Adipose tissue (tissue), 3 donors: Measurements from ENCODE around the gene OR6B3. TPM values are rescaled to one million over a fixed set of nuclear protein-coding genes. Genes with fewer than 3 reads are reported as not detected.
"Not testable (repeated sequence)": the region's sequence is repeated elsewhere in the genome, so short reads cannot be mapped to it uniquely, and the experiment has no call there.

Experiments
- H3K27ac ChIP-seq: one replicate; pipeline ENCODE4 v1.5.1; 2013; ENCODE audit warnings: low read depth, low read length
- WGBS, 3 donors: extraction: QIAGEN DNeasy Blood & Tissue Kit; methylation state at CpG; one replicate each; pipeline ENCODE4 v1.1.7; 2013; 5-methylcytosine and 5-hydroxymethylcytosine counted together
- polyA plus RNA-seq, 3 donors: library from polyadenylated mRNA; stranded (reverse); fragments of 200-250 nt; gene quantifications; one replicate each; pipeline ENCODE4 v1.2.3, GENCODE V29; 2013
- donor health status: healthy with polysubstance abuse.
- donor health status: Bipolar disorder and iron deficiency.
- donor health status: healthy.

OR6B3 gene
- polyA plus RNA-seq, 3 donors = not detected

GRCh38 chr2:240050278-240050677 lies 3.0 kb downstream of the OR6B3 start:
- H3K27ac ChIP-seq = no peak overlapping the region
- WGBS, 3 donors = 70 to 83% (median 80%) methylated on average over 12 of the region's 12 CpGs

GRCh38 chr2:240048237-240048636 lies 5.1 kb downstream of the OR6B3 start:
- no peak overlapping the region for H3K27ac ChIP-seq
- WGBS, 3 donors = 66 to 77% (median 69%) methylated on average over 9 of the region's 9 CpGs

- WGBS, 3 donors = 84 to 95% (median 87%) methylated on average over 13 of the region's 13 CpGs
- H3K27ac ChIP-seq = no peak overlapping the region
These were observed 8.2 kb downstream of the OR6B3 start for GRCh38 chr2:240045098-240045497.

GRCh38 chr2:240044096-240044495 lies 9.2 kb downstream of the OR6B3 start:
- H3K27ac ChIP-seq = not testable (repeated sequence)
- 63 to 75% (median 70%) methylated on average over 2 of the region's 2 CpGs for WGBS, 3 donors

GRCh38 chr2:240043279-240043989 lies 9.9 kb downstream of the OR6B3 start:
- WGBS, 3 donors = 72 to 84% (median 84%) methylated on average over 18 to 21 of the region's 21 CpGs
- no peak overlapping the region for H3K27ac ChIP-seq

GRCh38 chr2:240042740-240043139 lies 10.6 kb downstream of the OR6B3 start:
- no peak overlapping the region for H3K27ac ChIP-seq
- WGBS, 3 donors = 77 to 86% (median 80%) methylated on average over 11 of the region's 11 CpGs

DNA sequence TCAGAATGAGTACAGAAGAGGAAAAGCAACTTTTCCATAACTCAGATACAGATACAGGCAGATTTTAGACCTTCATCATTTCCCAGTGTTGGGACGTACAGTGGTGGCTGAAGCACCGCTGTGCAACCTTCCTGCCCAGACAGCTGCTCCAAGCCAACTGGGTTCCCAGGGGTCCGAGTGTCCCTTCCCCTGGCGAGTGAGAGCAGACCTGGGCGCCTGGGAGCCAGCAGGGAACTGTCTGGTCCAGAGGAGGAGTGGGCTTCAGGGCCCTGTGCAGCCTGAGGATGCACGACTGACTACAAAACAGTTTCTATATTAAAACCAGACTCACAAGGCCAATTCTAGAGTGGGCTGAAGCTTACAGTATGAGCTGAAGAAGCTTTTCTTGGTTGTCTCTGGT lies 12.0 kb downstream of the OR6B3 start:
- 65 to 83% (median 81%) methylated on average over 6 of the region's 6 CpGs for WGBS, 3 donors
- no peak overlapping the region for H3K27ac ChIP-seq

DNA sequence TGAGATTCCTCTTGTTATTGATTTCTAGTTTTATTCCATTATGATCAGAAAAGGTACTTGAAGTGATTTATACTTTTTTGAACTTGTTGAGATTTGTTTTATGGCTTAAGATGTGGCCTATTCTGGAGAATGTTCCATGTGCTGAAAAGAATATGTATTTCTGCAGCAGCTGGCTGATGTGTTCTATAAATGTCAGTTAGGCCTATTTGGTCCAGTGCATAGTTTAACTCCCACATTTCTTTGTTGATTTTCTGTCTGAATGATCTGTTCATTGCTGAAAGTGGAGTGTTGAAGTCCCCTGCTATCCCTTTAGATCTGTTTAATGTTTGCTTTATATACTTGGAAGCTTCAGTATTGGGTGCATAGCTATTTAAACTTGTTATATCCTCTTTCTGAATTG lies 16.0 kb downstream of the OR6B3 start:
- H3K27ac ChIP-seq = no peak overlapping the region

GRCh38 chr2:240033330-240033678 lies 20.0 kb downstream of the OR6B3 start:
- H3K27ac ChIP-seq = no peak overlapping the region
- 22 to 54% (median 32%) methylated on average over 4 to 5 of the region's 5 CpGs for WGBS, 3 donors

DNA sequence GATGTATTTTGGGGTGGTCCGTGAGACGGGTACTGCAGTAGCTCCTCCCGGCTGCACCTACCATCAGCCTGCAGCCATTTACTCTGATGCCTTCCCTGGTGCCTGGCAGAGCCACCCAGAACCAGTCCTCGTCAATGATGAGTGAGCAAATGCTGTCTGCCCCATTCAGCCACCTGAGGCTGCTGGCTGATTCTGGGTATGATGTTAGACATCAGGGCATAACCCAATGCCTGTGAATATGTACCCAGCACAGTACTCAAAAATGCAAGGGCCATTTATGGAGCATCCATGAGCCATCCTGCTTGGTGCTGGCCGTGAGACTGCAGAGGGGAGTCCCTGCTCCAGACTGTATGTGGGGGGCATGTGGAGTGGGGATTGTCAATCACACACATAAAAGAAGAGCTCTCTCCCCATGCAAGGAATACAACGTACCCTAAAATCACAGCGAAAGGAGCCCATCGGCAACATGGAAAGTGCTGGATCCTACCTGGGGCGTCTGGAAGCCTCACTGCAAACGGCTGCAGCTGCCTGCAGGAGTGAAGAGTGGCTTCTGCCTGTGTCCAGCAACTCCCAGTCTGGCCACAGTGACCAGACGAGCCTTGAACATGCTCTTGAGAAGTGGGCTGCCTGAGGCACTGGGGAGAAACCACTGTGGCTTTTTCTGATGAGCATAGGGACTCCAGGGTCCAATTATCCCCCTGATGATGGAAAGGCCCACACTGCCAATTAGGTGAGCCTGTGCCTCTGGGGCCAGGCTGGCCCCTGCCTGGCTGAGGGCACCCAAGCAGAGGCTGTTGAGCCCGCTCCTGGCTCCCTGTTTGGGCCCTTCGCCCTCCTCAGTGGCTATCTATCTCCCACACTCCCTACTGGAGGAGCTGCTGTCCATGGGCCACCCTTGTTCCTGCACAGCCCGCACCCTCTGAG lies 20.7 kb downstream of the OR6B3 start:
- WGBS, 3 donors = 58 to 70% (median 70%) methylated on average over 14 of the region's 14 CpGs
- H3K27ac ChIP-seq = no peak overlapping the region

- H3K27ac ChIP-seq = no peak within 1 kb of the TSS
- WGBS, 3 donors = 59 to 72% (median 71%) methylated on average over 6 of the region's 6 CpGs
These were observed 22.8 kb downstream of the OR6B3 start, which contains the start of gene OR6B2 for GRCh38 chr2:240030379-240031094. TSS of gene OR6B2 (minus strand) at chr2:240030429. CDS start at chr2:240030429, 0 bp downstream.

DNA sequence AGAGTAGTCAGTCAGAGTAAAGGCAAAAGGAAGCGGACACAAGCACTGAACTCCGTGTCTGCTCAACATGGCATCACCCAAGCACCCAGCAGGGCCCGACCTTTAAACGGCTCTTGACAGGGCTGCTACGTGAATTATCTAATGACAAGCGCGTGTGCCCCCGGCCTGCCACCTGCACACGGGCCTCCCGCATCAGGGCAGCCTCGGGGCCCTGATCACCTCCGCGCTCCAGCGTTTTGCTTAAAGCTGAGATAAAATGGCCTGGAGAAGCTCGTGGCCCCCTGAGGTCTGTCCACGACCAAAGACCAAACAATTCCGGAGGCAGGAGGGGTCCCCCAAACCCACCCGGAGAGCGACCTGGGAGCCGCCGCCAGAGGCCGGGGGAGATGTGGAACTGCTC lies 28.6 kb downstream of the OR6B3 start:
- 0 to 1% (median 0%) methylated on average over 22 of the region's 22 CpGs for WGBS, 3 donors

DNA sequence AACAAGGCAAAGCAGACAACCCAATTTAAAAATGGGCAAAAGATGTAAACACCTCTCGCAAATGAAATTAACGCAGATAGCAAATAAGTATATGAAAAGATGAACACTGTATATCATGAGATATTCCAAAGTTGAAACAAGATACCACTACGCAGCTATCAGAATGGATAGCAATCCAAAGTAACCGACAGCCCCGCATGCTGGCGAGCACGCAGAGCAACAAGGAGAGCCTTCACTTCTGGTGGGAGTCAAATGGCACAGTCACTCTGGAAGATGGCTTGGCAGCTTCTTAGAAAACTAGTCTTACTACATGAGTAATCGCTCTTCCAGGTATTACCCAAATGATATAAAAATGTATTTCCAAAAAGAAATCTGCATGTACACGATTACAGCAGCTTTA lies 29.5 kb downstream of the OR6B3 start:
- 67 to 80% (median 77%) methylated on average over 9 of the region's 9 CpGs for WGBS, 3 donors
- H3K27ac ChIP-seq = no peak overlapping the region

More for the DNA sequence above, 28.6 kb downstream of the OR6B3 start:
- H3K27ac ChIP-seq = no peak overlapping the region

DNA sequence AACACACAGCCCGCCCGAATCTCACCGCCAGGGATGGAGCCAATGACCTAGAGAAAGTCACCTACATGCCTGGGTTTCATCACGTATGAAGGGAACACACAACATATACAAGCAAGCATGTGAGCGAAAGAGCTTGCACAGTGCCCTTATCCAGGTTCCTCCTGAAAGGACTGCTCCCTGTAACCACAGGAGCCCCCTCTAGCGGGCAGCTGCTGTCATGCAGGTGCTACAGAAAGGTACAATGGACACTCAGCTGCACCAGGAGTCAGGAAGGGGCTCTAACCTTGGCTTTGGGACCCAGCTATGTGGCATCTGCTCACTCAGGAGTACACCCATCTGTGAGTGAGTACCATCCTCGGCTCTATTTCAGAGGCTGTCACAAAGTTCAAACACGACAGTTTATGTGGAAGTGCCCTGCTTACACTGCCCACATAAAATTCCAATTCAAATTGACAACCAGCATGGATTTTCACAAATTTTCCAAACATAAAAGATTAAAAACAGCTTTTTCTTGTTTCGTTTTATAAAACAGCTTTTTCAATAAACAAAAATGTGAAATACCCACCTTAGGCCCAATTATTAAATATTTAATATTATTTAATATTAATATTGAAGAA lies 31.7 kb downstream of the OR6B3 start:
- WGBS, 3 donors = 50 to 67% (median 63%) methylated on average over 9 of the region's 9 CpGs
- H3K27ac ChIP-seq = no peak overlapping the region

- H3K27ac ChIP-seq = no peak overlapping the region
- WGBS, 3 donors = 92 to 94% (median 94%) methylated on average over 11 of the region's 11 CpGs
These were observed 35.1 kb downstream of the OR6B3 start for GRCh38 chr2:240018071-240018750.

DNA sequence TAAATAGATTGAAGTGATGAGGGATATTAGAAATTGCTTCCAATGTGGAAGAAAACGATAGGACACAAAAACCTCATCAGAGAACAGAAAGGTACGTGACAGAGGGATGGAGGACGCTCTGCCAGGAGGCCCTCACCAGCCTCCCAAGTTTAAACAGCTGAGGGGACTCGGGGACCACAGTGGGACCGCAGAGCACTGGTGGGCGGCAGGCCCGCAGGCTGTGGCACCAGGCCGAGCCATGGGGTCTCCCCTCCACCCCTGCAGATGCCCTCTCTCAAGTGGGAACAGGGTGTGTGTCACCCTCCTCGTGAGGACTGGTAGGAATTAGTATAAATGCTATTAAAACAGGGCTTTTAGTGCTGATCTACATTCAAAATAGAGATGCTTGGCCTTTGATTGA lies 39.0 kb downstream of the OR6B3 start:
- H3K27ac ChIP-seq = no peak overlapping the region
- 94 to 98% (median 97%) methylated on average over 9 of the region's 9 CpGs for WGBS, 3 donors

- no peak overlapping the region for H3K27ac ChIP-seq
- 89 to 98% (median 97%) methylated on average over 1 of the region's 1 CpG for WGBS, 3 donors
These were observed 40.0 kb downstream of the OR6B3 start for GRCh38 chr2:240013343-240013742.

- 82 to 85% (median 83%) methylated on average over 7 of the region's 7 CpGs for whole genome bisulfite sequencing, 3 donors
- H3K27ac ChIP-seq = no peak overlapping the region
These were observed 50.3 kb downstream of the OR6B3 start for GRCh38 chr2:240002983-240003382.
